Uterus (tissue), 2 donors: ENCODE measurements around the gene DOCK3.

Source experiments
- CTCF ChIP-seq, 4 experiments: fragments of 200-600 bp in 2 of 4; fragments of 450-650 bp in 2 of 4; sonication (generic) in 2 of 4; IDR thresholded peaks; one replicate each; pipeline ENCODE4 v1.5.1; 2016 to 2019; ENCODE audit warnings: antibody characterized with exemption in 4 of 4, mild to moderate bottlenecking in 2 of 4, moderate library complexity in 1 of 4
- POLR2A ChIP-seq, 2 donors: fragments of 450-650 bp; IDR thresholded peaks; one replicate each; pipeline ENCODE4 v1.6.1; 2016; ENCODE audit warnings: antibody characterized with exemption in 2 of 2, mild to moderate bottlenecking in 1 of 2, moderate library complexity in 1 of 2

DNA sequence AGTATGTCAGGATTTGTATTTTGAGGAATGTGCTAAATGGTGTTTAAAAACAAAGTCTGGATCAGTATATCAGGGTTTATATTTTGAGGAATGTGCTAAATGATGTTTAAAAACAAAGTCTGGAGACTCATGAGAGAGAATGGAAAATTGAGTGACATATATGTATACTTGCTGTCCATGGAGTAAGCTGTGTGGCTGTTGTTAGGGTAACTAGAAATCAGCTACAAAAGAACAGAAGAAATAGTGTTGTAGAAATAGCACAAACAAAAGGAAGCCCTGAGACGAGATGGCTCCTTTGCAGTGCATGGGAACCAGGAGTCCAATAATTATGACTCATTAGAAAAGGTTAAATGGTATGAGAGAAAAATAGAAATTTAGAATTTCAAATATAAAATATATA lies 427.7 kb downstream of the DOCK3 start:
- TF ChIP-seq POLR2A (IDR thresholded peaks at IDR 0.05) (no peak), CTCF (IDR thresholded peaks at IDR 0.05) (no peak)
